CD4-positive, alpha-beta T cell (primary cell): Measurements from ENCODE around the gene KSR2. TPM values are rescaled to one million over a fixed set of nuclear protein-coding genes. Genes with fewer than 3 reads are reported as not detected.

Experiments
- ATAC-seq: fragments of 200-7000 bp; cut with Tn5 transposase; one replicate; pipeline ENCODE4 v1.10.0; 2022; ENCODE audit warnings: mild to moderate bottlenecking; ENCODE audit not compliant: poor library complexity
- CTCF ChIA-PET: fragments of 350-600 bp; sonication (Branson Sonifier 250); formaldehyde crosslinking; loops from one replicate; lab custom pipeline; 2021; ENCODE audit warnings: antibody characterized with exemption, inconsistent platforms; lab: Charles Lee
- POLR2A ChIA-PET: fragments of 350-600 bp; sonication (Branson Sonifier 250); formaldehyde crosslinking; loops from one replicate; lab custom pipeline; 2021; ENCODE audit warnings: antibody characterized with exemption, inconsistent platforms; lab: Charles Lee
- DNase-seq, 14 experiments: peaks; one replicate each; pipeline ENCODE4 v3.0.0-alpha.2; 2013 to 2020; ENCODE audit warnings: mixed read lengths in 2 of 14
- H3K27ac ChIP-seq, 2 donors: one replicate each; pipeline versions ENCODE4 v1.5.1 to v1.7.0; 2013; ENCODE audit warnings: low read length in 2 of 2, low read depth in 1 of 2, mild to moderate bottlenecking in 1 of 2
- H3K27me3 ChIP-seq, 2 experiments: 1 replicate in 1 of 2; 2 replicates in 1 of 2; pipeline versions ENCODE4 v1.6.1 to v1.7.0; 2013; ENCODE audit warnings: low read length in 2 of 2, control low read depth in 1 of 2, mild to moderate bottlenecking in 1 of 2, moderate library complexity in 1 of 2; ENCODE audit not compliant: insufficient read depth in 2 of 2, control insufficient read depth in 1 of 2
- H3K36me3 ChIP-seq: one replicate; pipeline ENCODE4 v1.6.1; 2013; ENCODE audit warnings: low read length, control low read depth; ENCODE audit not compliant: insufficient read depth
- H3K4me1 ChIP-seq: one replicate; pipeline ENCODE4 v1.6.1; 2013; ENCODE audit warnings: low read length, control low read depth; ENCODE audit not compliant: insufficient read depth
- H3K4me3 ChIP-seq: one replicate; pipeline ENCODE4 v1.5.1; 2013; ENCODE audit warnings: mild to moderate bottlenecking, low read length, moderate library complexity
- H3K9me3 ChIP-seq, 2 experiments: 1 replicate in 1 of 2; 2 replicates in 1 of 2; pipeline versions ENCODE4 v1.6.1 to v1.7.0; 2013; ENCODE audit warnings: low read length in 2 of 2, mild to moderate bottlenecking in 2 of 2, control low read depth in 1 of 2, moderate library complexity in 1 of 2; ENCODE audit not compliant: control insufficient read depth in 1 of 2, insufficient read depth in 1 of 2
- H3K27ac Mint-ChIP-seq: one replicate; pipeline ENCODE4 v1.8.0; 2020; ENCODE audit warnings: mixed read lengths
- H3K27me3 Mint-ChIP-seq: one replicate; pipeline ENCODE4 v1.8.0; 2021; ENCODE audit warnings: mixed read lengths
- H3K36me3 Mint-ChIP-seq: one replicate; pipeline ENCODE4 v1.8.0; 2021; ENCODE audit warnings: low read depth, mixed read lengths
- H3K4me1 Mint-ChIP-seq: one replicate; pipeline ENCODE4 v1.8.0; 2021; ENCODE audit warnings: low read depth, mixed read lengths
- H3K4me3 Mint-ChIP-seq: one replicate; pipeline ENCODE4 v1.8.0; 2020; ENCODE audit warnings: mild to moderate bottlenecking, mixed read lengths
- H3K9me3 Mint-ChIP-seq: one replicate; pipeline ENCODE4 v1.8.0; 2020; ENCODE audit warnings: mixed read lengths
- intact Hi-C, 2 experiments: fragments of 100-400 bp; cut with DNase I in 1 of 2; cut with micrococcal nuclease in 1 of 2; formaldehyde crosslinking; loops; one replicate each; pipeline versions ENCODE4 v1.15.1 to v1.9.0; 2023 to 2025; cut with DNase I, micrococcal nuclease
- total RNA-seq, 174 experiments: library from RNA in 2 of 174; stranded (reverse) in 2 of 174; gene quantifications; one replicate each; pipeline ENCODE4 v1.2.3 and lab custom pipeline; 2021 to 2026
- TF ChIP-seq, protein P1 (sequence below): fragments of 200-600 bp; IDR thresholded peaks from one replicate; pipeline ENCODE4 v1.8.0; 2022; ENCODE audit warnings: antibody characterized with exemption, mild to moderate bottlenecking

The KSR2 gene
- total RNA-seq, 2 experiments from 2014 or later: 0.05 to 0.17 TPM

DNA sequence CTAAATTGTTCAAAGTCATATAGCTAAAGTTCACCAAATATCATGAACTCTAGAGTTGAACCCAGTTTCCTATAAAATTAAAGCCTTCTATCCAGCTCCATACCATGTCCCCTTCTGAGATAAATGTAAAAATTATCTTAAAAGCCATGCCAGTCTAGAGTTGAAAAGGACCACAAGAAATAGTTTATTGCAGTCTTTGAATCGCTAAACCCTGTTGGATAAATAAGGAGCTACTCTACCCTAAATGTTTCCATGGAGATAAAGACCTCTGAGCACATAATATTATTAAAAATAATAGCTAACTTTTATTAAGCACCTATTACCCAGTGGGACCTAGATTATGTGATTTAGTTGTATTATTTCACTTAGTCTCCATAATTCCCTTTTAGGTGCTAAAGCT lies 379.8 kb downstream of the KSR2 start:
- POLR2A ChIA-PET: no interaction called here
- H3K36me3 ChIP-seq: no peaks in the 10 kb centered on the region
- no peaks in the 10 kb centered on the region for H3K9me3 ChIP-seq
- H3K36me3 Mint-ChIP-seq: no peaks in the 10 kb centered on the region
- TF ChIP-seq, protein P1, sequence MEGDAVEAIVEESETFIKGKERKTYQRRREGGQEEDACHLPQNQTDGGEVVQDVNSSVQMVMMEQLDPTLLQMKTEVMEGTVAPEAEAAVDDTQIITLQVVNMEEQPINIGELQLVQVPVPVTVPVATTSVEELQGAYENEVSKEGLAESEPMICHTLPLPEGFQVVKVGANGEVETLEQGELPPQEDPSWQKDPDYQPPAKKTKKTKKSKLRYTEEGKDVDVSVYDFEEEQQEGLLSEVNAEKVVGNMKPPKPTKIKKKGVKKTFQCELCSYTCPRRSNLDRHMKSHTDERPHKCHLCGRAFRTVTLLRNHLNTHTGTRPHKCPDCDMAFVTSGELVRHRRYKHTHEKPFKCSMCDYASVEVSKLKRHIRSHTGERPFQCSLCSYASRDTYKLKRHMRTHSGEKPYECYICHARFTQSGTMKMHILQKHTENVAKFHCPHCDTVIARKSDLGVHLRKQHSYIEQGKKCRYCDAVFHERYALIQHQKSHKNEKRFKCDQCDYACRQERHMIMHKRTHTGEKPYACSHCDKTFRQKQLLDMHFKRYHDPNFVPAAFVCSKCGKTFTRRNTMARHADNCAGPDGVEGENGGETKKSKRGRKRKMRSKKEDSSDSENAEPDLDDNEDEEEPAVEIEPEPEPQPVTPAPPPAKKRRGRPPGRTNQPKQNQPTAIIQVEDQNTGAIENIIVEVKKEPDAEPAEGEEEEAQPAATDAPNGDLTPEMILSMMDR: no peak
- H3K27ac Mint-ChIP-seq: no peak overlapping the region
- H3K4me3 ChIP-seq: no peak overlapping the region
- DNase-seq (no peak), ATAC-seq (no peak)
- H3K27me3 ChIP-seq: peaks cover 0 to 3% of the 10 kb centered on the region in 2 experiments
- peaks cover 21% of the 10 kb centered on the region for H3K27me3 Mint-ChIP-seq
- peaks cover 7% of the 10 kb centered on the region for H3K9me3 Mint-ChIP-seq
- H3K4me1 Mint-ChIP-seq: no peaks in the 10 kb centered on the region
- CTCF ChIA-PET: no interaction called here
- no peak overlapping the region for H3K27ac ChIP-seq
- H3K4me1 ChIP-seq: no peaks in the 10 kb centered on the region
- no peak overlapping the region for H3K4me3 Mint-ChIP-seq
- intact Hi-C loops: loop anchor here (5.0 kb wide), 1 partner anchor 377 kb away; no protein-coding TSS in a partner anchor

DNA sequence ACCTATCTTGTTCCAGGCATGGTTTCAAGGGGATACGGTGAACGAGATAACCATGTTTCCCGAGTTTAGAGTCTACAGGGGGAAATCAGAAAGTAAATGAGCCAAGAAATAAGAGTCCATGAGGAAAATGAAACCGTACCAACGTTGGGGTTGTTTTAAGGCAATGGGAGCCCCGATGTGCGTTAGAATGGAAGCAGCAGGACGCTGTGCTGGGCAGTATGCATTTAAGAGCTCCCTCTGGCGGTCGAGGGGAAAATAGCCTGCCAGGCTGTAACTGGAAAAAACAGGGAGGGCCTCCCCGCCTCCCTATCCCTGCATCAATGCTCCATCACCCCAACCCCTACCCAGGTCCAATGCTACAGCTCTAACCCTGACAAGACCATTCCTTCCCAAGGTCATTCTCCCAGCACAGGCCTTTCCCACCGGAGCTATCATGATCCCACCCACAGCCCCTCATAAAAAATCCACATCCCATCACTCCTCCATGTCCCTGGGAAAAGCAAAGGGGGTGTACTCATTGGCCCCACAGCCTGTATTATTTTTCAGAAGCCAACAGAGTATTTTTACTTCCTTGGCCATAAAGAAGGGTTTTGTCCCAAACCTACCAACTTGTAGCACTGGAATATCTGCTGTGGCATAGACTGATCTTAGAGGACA lies 381.0 kb downstream of the KSR2 start:
- POLR2A ChIA-PET: no interaction called here
- ATAC-seq: no peak
- TF ChIP-seq, protein P1: peak; percentile 52

DNA sequence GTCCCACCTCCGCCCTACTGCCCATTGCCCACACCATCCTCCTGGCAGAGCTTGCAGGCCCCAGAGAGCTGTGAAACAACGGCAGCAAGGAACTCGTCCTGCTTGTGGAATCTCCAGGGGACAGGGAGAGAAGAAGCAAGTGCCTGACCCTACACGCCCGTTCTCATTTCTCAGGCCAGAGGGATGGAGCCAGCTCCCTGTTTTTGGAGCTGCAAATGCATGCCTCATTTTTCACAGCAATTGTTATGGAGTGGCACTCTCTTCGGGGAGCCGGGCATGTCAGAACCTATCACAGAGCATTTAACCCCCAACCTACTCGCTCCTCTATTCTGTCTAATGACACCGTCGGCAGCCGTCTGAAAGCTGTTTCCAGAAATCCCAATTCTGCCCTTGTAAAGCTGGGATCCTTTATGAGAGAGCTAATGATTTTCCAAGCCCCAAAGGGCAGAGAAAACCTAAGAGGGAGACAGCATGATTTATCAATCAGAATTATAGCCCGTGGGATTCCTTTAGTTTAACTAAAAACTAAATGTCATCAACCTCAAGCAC lies 385.0 kb downstream of the KSR2 start:
- ChIA-PET CTCF (no interaction called here), POLR2A (no interaction called here)
- Mint-ChIP-seq H3K27me3 (peaks cover 24% of the 10 kb centered on the region), H3K4me3 (no peak overlapping the region), H3K27ac (no peak overlapping the region), H3K4me1 (no peaks in the 10 kb centered on the region), H3K9me3 (no peaks in the 10 kb centered on the region), H3K36me3 (no peaks in the 10 kb centered on the region)
- TF ChIP-seq, protein P1: no peak
- Histone ChIP-seq H3K27ac (no peak overlapping the region), H3K4me3 (no peak overlapping the region), H3K27me3 (peaks cover 0 to 8% of the 10 kb centered on the region in 2 experiments), H3K9me3 (peaks cover 0 to 5% of the 10 kb centered on the region in 2 experiments), H3K4me1 (no peaks in the 10 kb centered on the region), H3K36me3 (no peaks in the 10 kb centered on the region)
- no peak for DNase-seq
- no peak for ATAC-seq
- intact Hi-C loops: no loop called here

More for the DNA sequence above, 381.0 kb downstream of the KSR2 start:
- no peak overlapping the region for H3K27ac ChIP-seq
- Mint-ChIP-seq H3K4me3 (no peak overlapping the region), H3K9me3 (peaks cover 7% of the 10 kb centered on the region), H3K36me3 (no peaks in the 10 kb centered on the region), H3K27ac (no peak overlapping the region), H3K4me1 (no peaks in the 10 kb centered on the region), H3K27me3 (peaks cover 24% of the 10 kb centered on the region)
- no peaks in the 10 kb centered on the region for H3K9me3 ChIP-seq
- H3K27me3 ChIP-seq: peaks cover 0 to 3% of the 10 kb centered on the region in 2 experiments
- CTCF ChIA-PET: interaction anchor here (0.6 kb wide), 1 partner anchor 376 kb away, joined by 4 read pairs; no protein-coding TSS in a partner anchor
- DNase-seq: peak in 12 of 14 experiments; percentile 1 to 40 (median 16)
- H3K36me3 ChIP-seq: no peaks in the 10 kb centered on the region
- no peaks in the 10 kb centered on the region for H3K4me1 ChIP-seq
- no peak overlapping the region for H3K4me3 ChIP-seq
- intact Hi-C loops: loop anchor here (5.0 kb wide), 1 partner anchor 375 kb away; no protein-coding TSS in a partner anchor
